Panc1 (cell line): Measurements from ENCODE around the gene MYO7B. TPM values are rescaled to one million over a fixed set of nuclear protein-coding genes. Genes with fewer than 3 reads are reported as not detected.

Experiments used
- ATAC-seq: fragments of 200-7000 bp; cut with Tn5 transposase; 2 replicates; pipeline ENCODE4 v1.9.1; 2020; ENCODE audit warnings: mild to moderate bottlenecking, moderate library complexity
- BruUV-seq: library from RNA; stranded (reverse); fragments of 400-500 nt; replicated peaks from 2 replicates; lab custom pipeline; 2021; lab: Mats Ljungman, UMichigan
- CTCF ChIA-PET: fragments of 300-600 bp; sonication (Branson Sonifier 250); formaldehyde crosslinking; loops from one replicate; lab custom pipeline; 2022; ENCODE audit warnings: antibody characterized with exemption; lab: Charles Lee
- POLR2A ChIA-PET: fragments of 300-600 bp; sonication (Branson Sonifier 250); formaldehyde crosslinking; loops from one replicate; lab custom pipeline; 2022; ENCODE audit warnings: antibody characterized with exemption; lab: Charles Lee
- DNase-seq: peaks from one replicate; pipeline ENCODE4 v3.0.0-alpha.2; 2010; ENCODE audit warnings: low read depth, low spot score
- H3K27ac ChIP-seq: 2 replicates; pipeline ENCODE4 v1.5.1; 2011; ENCODE audit warnings: mild to moderate bottlenecking, low read length, inconsistent platforms
- H3K27me3 ChIP-seq: fragments of 200-500 bp; sonication (Bioruptor generic); 2 replicates; pipeline ENCODE4 v1.6.0; 2014; ENCODE audit warnings: low read length, inconsistent platforms; ENCODE audit not compliant: control insufficient read depth, insufficient read depth
- H3K36me3 ChIP-seq: fragments of 200-500 bp; sonication (Bioruptor generic); 2 replicates; pipeline ENCODE4 v1.5.1; 2014; ENCODE audit warnings: inconsistent platforms, mild to moderate bottlenecking, low read length, moderate library complexity; ENCODE audit not compliant: control insufficient read depth, insufficient read depth
- H3K4me1 ChIP-seq: 2 replicates; pipeline ENCODE4 v1.5.1; 2011; ENCODE audit warnings: inconsistent platforms, mild to moderate bottlenecking, low read length, moderate library complexity; ENCODE audit not compliant: control insufficient read depth, insufficient read depth
- H3K4me3 ChIP-seq, 2 experiments: 2 replicates each; pipeline ENCODE4 v1.5.1; 2011 to 2012; ENCODE audit warnings: low read depth in 2 of 2, low read length in 2 of 2, mild to moderate bottlenecking in 2 of 2, inconsistent platforms in 1 of 2, moderate library complexity in 1 of 2
- H3K9me3 ChIP-seq: fragments of 200-500 bp; sonication (Bioruptor generic); 2 replicates; pipeline ENCODE4 v1.5.1; 2014; ENCODE audit warnings: low read depth, mild to moderate bottlenecking, inconsistent platforms, low read length, moderate library complexity; ENCODE audit not compliant: control insufficient read depth, insufficient read depth
- CTCF ChIP-seq: fragments of 450-650 bp; IDR thresholded peaks from 2 replicates; pipeline ENCODE4 v1.5.1; 2017; ENCODE audit warnings: mild to moderate bottlenecking
- POLR2AphosphoS5 ChIP-seq: IDR thresholded peaks from 2 replicates; pipeline ENCODE4 v1.6.1; 2012; ENCODE audit warnings: mild to moderate bottlenecking, low read depth, low read length, moderate library complexity
- REST ChIP-seq, 2 experiments: IDR thresholded peaks; 2 replicates each; pipeline ENCODE4 v1.6.1; 2011 to 2012; ENCODE audit warnings: low read depth in 2 of 2, control low read depth in 1 of 2, low read length in 1 of 2, mild to moderate bottlenecking in 1 of 2, moderate library complexity in 1 of 2; ENCODE audit not compliant: insufficient read depth in 1 of 2
- SIN3A ChIP-seq: IDR thresholded peaks from 2 replicates; pipeline ENCODE4 v1.6.1; 2012; ENCODE audit warnings: low read depth, mild to moderate bottlenecking, low read length, moderate library complexity, borderline replicate concordance; ENCODE audit not compliant: insufficient read depth
- TCF7L2 ChIP-seq: IDR thresholded peaks from 2 replicates; pipeline ENCODE4 v1.6.1; 2011; ENCODE audit warnings: mild to moderate bottlenecking, low read depth, low read length, inconsistent platforms
- in situ Hi-C: cut with HindIII; loops from 2 replicates; pipeline ENCODE4 v1.10.0; 2016; ENCODE audit warnings: low sequenced_read_pairs, low pct_unique_long_range_greater_than_20kb
- intact Hi-C: fragments of 100-400 bp; cut with micrococcal nuclease; formaldehyde crosslinking; loops from one replicate; pipeline ENCODE4 v1.10.0; 2022; ENCODE audit not compliant: unreplicated experiment
- total RNA-seq: library from RNA; stranded (reverse); gene quantifications from one replicate; pipeline ENCODE4 v1.2.1, GENCODE V29; 2021; ENCODE audit not compliant: unreplicated experiment

The MYO7B gene
- total RNA-seq, 1 experiment from 2014 or later: 0.15 TPM

GRCh38 chr2:127580167-127581049 is 44.9 kb downstream of the MYO7B start:
- intact Hi-C loops (no loop called here), in situ Hi-C loops (no loop called here)
- H3K4me3 ChIP-seq: no peak overlapping the region
- H3K27ac ChIP-seq: no peak overlapping the region
- no peaks in the 10 kb centered on the region for H3K4me1 ChIP-seq
- H3K36me3 ChIP-seq: no peaks in the 10 kb centered on the region
- H3K9me3 ChIP-seq: no peaks in the 10 kb centered on the region
- DNase-seq (no peak), ATAC-seq (no peak)
- no TSS peak for BruUV-seq
- TF ChIP-seq CTCF: no peak
- no peak for TF ChIP-seq REST (IDR thresholded peaks at IDR 0.05; ENCODE audit: insufficient read depth in 1 of 2, low read depth in 2 of 2, low read length in 1 of 2)
- no peak for TF ChIP-seq SIN3A
- TF ChIP-seq POLR2AphosphoS5: no peak
- TF ChIP-seq TCF7L2: no peak
- H3K27me3 ChIP-seq: no peaks in the 10 kb centered on the region
- ChIA-PET CTCF (interaction anchor here (2.6 kb wide), 1 partner anchor 11 kb away, joined by 10 read pairs; no protein-coding TSS in a partner anchor), POLR2A (no interaction called here)

GRCh38 chr2:127581050-127581345 is 45.5 kb downstream of the MYO7B start:
- TF ChIP-seq POLR2AphosphoS5: no peak
- no peak for TF ChIP-seq CTCF
- no peak for TF ChIP-seq SIN3A
- no peak for TF ChIP-seq TCF7L2
- TF ChIP-seq REST (IDR thresholded peaks at IDR 0.05; ENCODE audit: insufficient read depth in 1 of 2, low read depth in 2 of 2, low read length in 1 of 2): no peak
- no peak overlapping the region for H3K27ac ChIP-seq
- intact Hi-C loops: no loop called here
- ChIA-PET CTCF (no interaction called here), POLR2A (no interaction called here)
- in situ Hi-C loops: no loop called here
- DNase-seq (no peak), ATAC-seq (no peak)
- no TSS peak for BruUV-seq
- H3K4me1 ChIP-seq: no peaks in the 10 kb centered on the region
- H3K27me3 ChIP-seq: no peaks in the 10 kb centered on the region
- no peak overlapping the region for H3K4me3 ChIP-seq
- no peaks in the 10 kb centered on the region for H3K36me3 ChIP-seq
- no peaks in the 10 kb centered on the region for H3K9me3 ChIP-seq
